ENCODE results near the gene NELFCD. TPM values are rescaled to one million over a fixed set of nuclear protein-coding genes. Genes with fewer than 3 reads are reported as not detected.
A peak's percentile ranks its signal among the peaks of the same experiment; 100 is the strongest.

The NELFCD gene
- total and polyA plus RNA-seq, 9 of the 15 experiments (the other 6 are each of a cell fraction or from before 2014, with no cell fraction given): 11.7 to 163 (median 96.5) TPM

DNA sequence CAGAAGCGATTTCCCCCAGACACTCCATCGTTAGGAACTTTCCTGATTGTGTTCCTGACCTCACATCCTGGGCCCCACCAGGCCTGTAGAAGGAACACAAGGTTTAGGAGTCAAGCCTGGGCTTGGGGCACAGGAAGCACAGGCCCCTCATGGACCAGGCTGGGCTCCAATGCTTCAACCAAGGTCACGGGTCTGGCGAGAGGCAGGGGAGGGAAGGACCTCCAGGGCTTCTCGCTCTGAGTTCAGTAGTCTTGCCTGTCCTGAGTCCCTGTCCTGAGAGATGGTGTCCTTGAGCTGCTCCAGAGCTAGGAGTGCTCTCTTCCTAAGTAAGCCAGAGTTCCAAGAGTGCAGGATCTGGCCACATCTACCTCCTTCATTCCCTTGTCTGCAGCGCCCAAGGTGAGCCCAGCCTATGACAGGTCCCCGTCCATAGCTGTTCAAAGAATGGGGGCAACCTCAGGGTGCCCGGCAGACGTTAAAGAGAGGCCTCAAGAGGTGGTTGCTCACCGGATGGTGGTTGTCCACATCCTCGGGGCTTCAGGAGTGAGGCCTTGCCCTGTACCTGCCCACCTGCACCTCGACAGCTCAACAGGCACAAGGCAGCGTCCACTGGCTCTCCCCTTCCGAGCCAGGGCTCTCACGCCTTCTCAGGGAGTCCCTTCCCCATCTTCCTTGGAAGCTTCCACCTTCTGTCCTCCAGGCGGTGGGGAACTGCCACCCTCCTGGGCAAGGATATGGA is 36.6 kb downstream of the NELFCD start:
- Histone ChIP-seq H3K4me3 (no peak overlapping the region), H3K9me1 (ENCODE audit: control insufficient read depth, insufficient read depth, low read length) (no peaks in the 10 kb centered on the region), H3K27ac (ENCODE audit: extremely low read depth, low read depth, low read length) (peak overlapping the region; percentile 70), H3K9me3 (replicated peaks; ENCODE audit: control insufficient read depth, insufficient read depth, low read depth, low read length) (no peaks in the 10 kb centered on the region), H3K36me3 (ENCODE audit: control insufficient read depth, insufficient read depth, low read length) (peaks cover 14% of the 10 kb centered on the region), H4K20me1 (replicated peaks; ENCODE audit: control insufficient read depth, insufficient read depth, low read length) (no peaks in the 10 kb centered on the region), H3K9ac (ENCODE audit: insufficient read depth in 1 of 2, low read depth in 2 of 2, low read length in 2 of 2) (peak overlapping the region; percentile 38 to 81; a peak in 3 of 4 replicates), H3K79me2 (ENCODE audit: control insufficient read depth, insufficient read depth, low read length) (peaks cover 35% of the 10 kb centered on the region), H3K27me3 (ENCODE audit: control insufficient read depth in 2 of 2, insufficient read depth in 2 of 2, low read length in 2 of 2) (no peaks in the 10 kb centered on the region), H2AFZ (ENCODE audit: low read depth, low read length) (peak overlapping the region; percentile 57; the same call in 1 of the 2 replicates), H3K4me1 (replicated peaks in 1 of 2; ENCODE audit: control insufficient read depth in 2 of 2, insufficient read depth in 2 of 2, low read length in 2 of 2) (peaks cover 71 to 73% of the 10 kb centered on the region in 2 experiments), H3K4me2 (ENCODE audit: insufficient read depth, low read length) (0 out of 2 replicates have a peak overlapping the region, but pooled peaks have one; percentile 35)
- FAIRE-seq (no peak), DNase-seq (ENCODE audit: extremely low read depth in 1 of 4, low spot score in 3 of 4) (no peak), ATAC-seq (no peak)
- in situ Hi-C loops (cut with MboI) (no loop called here), intact Hi-C loops (cut with micrococcal nuclease) (no loop called here)
- no TSS peak for BruUV-seq (replicated peaks)
- ChIA-PET CTCF (ENCODE audit: low intra/inter-chr PET ratio) (no interaction called here), POLR2A (interaction anchor here (0.6 to 3.1 kb wide), 5 partner anchors 9 to 216 kb away, joined by 3 to 25 read pairs (median 4); partner anchors contain the start of gene ATP5F1E)
- 82% methylated on average over 16 of the region's 16 CpGs for WGBS (ENCODE audit: insufficient coverage, low coverage, missing lambda C conversion rate)
- no peak for TF ChIP-seq L3MBTL2 (IDR thresholded peaks at IDR 0.05)
- TF ChIP-seq POLR2G (IDR thresholded peaks at IDR 0.05; ENCODE audit: low read depth, low read length): 0 out of 2 replicates have a peak, but pooled peaks have one; percentile 31

GRCh38 chr20:59018817-59019216 is 37.8 kb downstream of the NELFCD start:
- no peak overlapping the region for H2AFZ ChIP-seq (ENCODE audit: low read depth, low read length)
- peaks cover 45% of the 10 kb centered on the region for H3K79me2 ChIP-seq (ENCODE audit: control insufficient read depth, insufficient read depth, low read length)
- H3K4me1 ChIP-seq (replicated peaks in 1 of 2; ENCODE audit: control insufficient read depth in 2 of 2, insufficient read depth in 2 of 2, low read length in 2 of 2): peaks cover 60 to 70% of the 10 kb centered on the region in 2 experiments
- no peak for ATAC-seq
- no peak overlapping the region for H3K4me3 ChIP-seq
- 84% methylated on average over 8 of the region's 10 CpGs for whole genome bisulfite sequencing (ENCODE audit: insufficient coverage, low coverage, missing lambda C conversion rate)
- no peaks in the 10 kb centered on the region for H3K9me3 ChIP-seq (replicated peaks; ENCODE audit: control insufficient read depth, insufficient read depth, low read depth, low read length)
- H4K20me1 ChIP-seq (replicated peaks; ENCODE audit: control insufficient read depth, insufficient read depth, low read length): no peaks in the 10 kb centered on the region
- no peaks in the 10 kb centered on the region for H3K27me3 ChIP-seq (ENCODE audit: control insufficient read depth in 2 of 2, insufficient read depth in 2 of 2, low read length in 2 of 2)
- ChIA-PET POLR2A (interaction anchor here (0.6 to 4.5 kb wide), 9 partner anchors 9 to 121 kb away, joined by 3 to 31 read pairs (median 4); partner anchors contain the start of gene ATP5F1E), CTCF (ENCODE audit: low intra/inter-chr PET ratio) (no interaction called here)
- intact Hi-C loops (cut with micrococcal nuclease) (no loop called here), in situ Hi-C loops (cut with MboI) (no loop called here)
- DNase-seq (ENCODE audit: extremely low read depth in 1 of 4, low spot score in 3 of 4): no peak
- H3K9ac ChIP-seq (ENCODE audit: insufficient read depth in 1 of 2, low read depth in 2 of 2, low read length in 2 of 2): peak overlapping the region; percentile 80 to 84; a peak in 3 of 4 replicates
- peak overlapping the region; percentile 80 for H3K4me2 ChIP-seq (ENCODE audit: insufficient read depth, low read length)
- peaks cover 25% of the 10 kb centered on the region for H3K36me3 ChIP-seq (ENCODE audit: control insufficient read depth, insufficient read depth, low read length)
- BruUV-seq (replicated peaks): no TSS peak
- no peaks in the 10 kb centered on the region for H3K9me1 ChIP-seq (ENCODE audit: control insufficient read depth, insufficient read depth, low read length)
- TF ChIP-seq ZFP1 (CRISPR knock-in tag; IDR thresholded peaks at IDR 0.05) (no peak), ZSCAN32 (CRISPR knock-in tag; IDR thresholded peaks at IDR 0.05) (no peak), ETV1 (tag; conservative IDR thresholded peaks at IDR 0.05; ENCODE audit: low read depth) (0 out of 2 replicates have a peak, but pooled peaks have one; percentile 14)
- H3K27ac ChIP-seq (ENCODE audit: extremely low read depth, low read depth, low read length): peak overlapping the region; percentile 96; the same call in 2 of the 3 replicates
- no peak for FAIRE-seq
